ENCODE measurements around the gene SEMA4C. TPM values are rescaled to one million over a fixed set of nuclear protein-coding genes. Genes with fewer than 3 reads are reported as not detected.

The SEMA4C gene
- total RNA-seq, 1 experiment from 2014 or later, result 40.2 TPM

DNA sequence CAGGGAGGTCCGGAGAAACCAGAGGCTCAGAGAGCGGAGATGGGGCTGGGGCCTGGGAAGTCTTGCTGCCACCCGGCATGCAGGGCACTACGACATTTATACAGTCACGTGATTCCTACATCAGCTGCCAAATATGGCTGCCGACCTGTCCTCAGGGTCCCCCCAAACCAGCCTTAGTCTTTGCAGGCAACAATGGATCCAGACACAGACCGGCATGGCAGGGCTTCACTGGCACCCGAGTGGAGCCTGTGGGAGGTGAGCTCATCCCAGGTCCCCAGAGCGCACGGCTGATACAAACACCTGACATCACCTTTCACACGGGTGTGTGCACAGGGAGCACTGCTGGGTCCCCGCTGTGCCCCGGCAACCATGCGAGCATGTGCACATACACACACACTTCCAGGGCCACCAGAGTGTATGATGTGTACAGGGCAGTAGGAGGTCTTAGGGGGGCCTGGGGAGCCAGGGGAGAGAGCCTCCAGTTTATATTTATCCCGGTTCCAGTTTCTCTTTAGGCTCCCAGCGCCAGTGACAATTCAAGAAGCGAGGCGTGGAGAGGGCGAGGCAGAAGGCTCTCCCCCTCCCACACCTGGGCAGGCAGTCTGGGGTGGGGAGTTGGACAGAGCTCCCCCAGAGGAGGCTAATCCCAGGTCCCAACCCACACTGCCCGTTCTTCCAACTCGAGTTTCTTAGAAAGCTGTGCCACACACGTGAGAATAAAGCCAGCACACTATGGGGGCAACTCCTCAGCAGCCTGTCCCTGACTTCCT lies 2.7 kb downstream of the SEMA4C start:
- peaks cover 11% of the 10 kb centered on the region; the same call in 1 of the 2 replicates for H3K36me3 ChIP-seq (ENCODE audit: control insufficient read depth, insufficient read depth, low read length)
- H3K4me1 ChIP-seq (ENCODE audit: control insufficient read depth, insufficient read depth, low read length), result peaks cover 12% of the 10 kb centered on the region
- no peak for DNase-seq (ENCODE audit: low read depth, low spot score)
- peak overlapping the region; percentile 92 for H3K27ac ChIP-seq (ENCODE audit: low read length)
- intact Hi-C loops (cut with micrococcal nuclease; ENCODE audit: unreplicated experiment) (no loop called here), in situ Hi-C loops (cut with HindIII; ENCODE audit: low pct_unique_long_range_greater_than_20kb, low sequenced_read_pairs) (no loop called here)
- no peak for ATAC-seq
- TSS peak; percentile 69 for BruUV-seq (replicated peaks)
- H3K4me3 ChIP-seq (ENCODE audit: low read depth in 2 of 2, low read length in 2 of 2), result peak overlapping the region; percentile 66 to 70
- H3K9me3 ChIP-seq (ENCODE audit: control insufficient read depth, insufficient read depth, low read depth, low read length), result no peaks in the 10 kb centered on the region
- H3K27me3 ChIP-seq (ENCODE audit: control insufficient read depth, insufficient read depth, low read length), result no peaks in the 10 kb centered on the region
- POLR2A ChIA-PET, result no interaction called here
- TF ChIP-seq SIN3A (IDR thresholded peaks at IDR 0.05; ENCODE audit: borderline replicate concordance, insufficient read depth, low read depth, low read length) (no peak), TCF7L2 (IDR thresholded peaks at IDR 0.05; ENCODE audit: low read depth, low read length) (no peak), CTCF (IDR thresholded peaks at IDR 0.05) (no peak), POLR2AphosphoS5 (IDR thresholded peaks at IDR 0.05; ENCODE audit: low read depth, low read length) (no peak)
- TF ChIP-seq, protein P1, sequence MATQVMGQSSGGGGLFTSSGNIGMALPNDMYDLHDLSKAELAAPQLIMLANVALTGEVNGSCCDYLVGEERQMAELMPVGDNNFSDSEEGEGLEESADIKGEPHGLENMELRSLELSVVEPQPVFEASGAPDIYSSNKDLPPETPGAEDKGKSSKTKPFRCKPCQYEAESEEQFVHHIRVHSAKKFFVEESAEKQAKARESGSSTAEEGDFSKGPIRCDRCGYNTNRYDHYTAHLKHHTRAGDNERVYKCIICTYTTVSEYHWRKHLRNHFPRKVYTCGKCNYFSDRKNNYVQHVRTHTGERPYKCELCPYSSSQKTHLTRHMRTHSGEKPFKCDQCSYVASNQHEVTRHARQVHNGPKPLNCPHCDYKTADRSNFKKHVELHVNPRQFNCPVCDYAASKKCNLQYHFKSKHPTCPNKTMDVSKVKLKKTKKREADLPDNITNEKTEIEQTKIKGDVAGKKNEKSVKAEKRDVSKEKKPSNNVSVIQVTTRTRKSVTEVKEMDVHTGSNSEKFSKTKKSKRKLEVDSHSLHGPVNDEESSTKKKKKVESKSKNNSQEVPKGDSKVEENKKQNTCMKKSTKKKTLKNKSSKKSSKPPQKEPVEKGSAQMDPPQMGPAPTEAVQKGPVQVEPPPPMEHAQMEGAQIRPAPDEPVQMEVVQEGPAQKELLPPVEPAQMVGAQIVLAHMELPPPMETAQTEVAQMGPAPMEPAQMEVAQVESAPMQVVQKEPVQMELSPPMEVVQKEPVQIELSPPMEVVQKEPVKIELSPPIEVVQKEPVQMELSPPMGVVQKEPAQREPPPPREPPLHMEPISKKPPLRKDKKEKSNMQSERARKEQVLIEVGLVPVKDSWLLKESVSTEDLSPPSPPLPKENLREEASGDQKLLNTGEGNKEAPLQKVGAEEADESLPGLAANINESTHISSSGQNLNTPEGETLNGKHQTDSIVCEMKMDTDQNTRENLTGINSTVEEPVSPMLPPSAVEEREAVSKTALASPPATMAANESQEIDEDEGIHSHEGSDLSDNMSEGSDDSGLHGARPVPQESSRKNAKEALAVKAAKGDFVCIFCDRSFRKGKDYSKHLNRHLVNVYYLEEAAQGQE (IDR thresholded peaks at IDR 0.05; ENCODE audit: insufficient read depth in 1 of 2, low read depth in 2 of 2, low read length in 1 of 2), result no peak
- CTCF ChIA-PET, result no interaction called here

GRCh38 chr2:96866586-96866985 lies 3.3 kb downstream of the SEMA4C start:
- H3K27ac ChIP-seq (ENCODE audit: low read length), result no peak overlapping the region
- POLR2A ChIA-PET, result no interaction called here

More at GRCh38 chr2:96866586-96866985, 3.3 kb downstream of the SEMA4C start:
- intact Hi-C loops (cut with micrococcal nuclease; ENCODE audit: unreplicated experiment) (no loop called here), in situ Hi-C loops (cut with HindIII; ENCODE audit: low pct_unique_long_range_greater_than_20kb, low sequenced_read_pairs) (no loop called here)
- no peaks in the 10 kb centered on the region for H3K27me3 ChIP-seq (ENCODE audit: control insufficient read depth, insufficient read depth, low read length)
- TF ChIP-seq, protein P1 (IDR thresholded peaks at IDR 0.05; ENCODE audit: insufficient read depth in 1 of 2, low read depth in 2 of 2, low read length in 1 of 2), result no peak
- TF ChIP-seq SIN3A (IDR thresholded peaks at IDR 0.05; ENCODE audit: borderline replicate concordance, insufficient read depth, low read depth, low read length) (no peak), CTCF (IDR thresholded peaks at IDR 0.05) (no peak), POLR2AphosphoS5 (IDR thresholded peaks at IDR 0.05; ENCODE audit: low read depth, low read length) (no peak), TCF7L2 (IDR thresholded peaks at IDR 0.05; ENCODE audit: low read depth, low read length) (no peak)
- no peak overlapping the region for H3K4me3 ChIP-seq (ENCODE audit: low read depth in 2 of 2, low read length in 2 of 2)
- peaks cover 11% of the 10 kb centered on the region; the same call in 1 of the 2 replicates for H3K36me3 ChIP-seq (ENCODE audit: control insufficient read depth, insufficient read depth, low read length)
- H3K4me1 ChIP-seq (ENCODE audit: control insufficient read depth, insufficient read depth, low read length), result peaks cover 12% of the 10 kb centered on the region
- CTCF ChIA-PET, result no interaction called here
- DNase-seq (ENCODE audit: low read depth, low spot score) (no peak), ATAC-seq (no peak)
- H3K9me3 ChIP-seq (ENCODE audit: control insufficient read depth, insufficient read depth, low read depth, low read length), result no peaks in the 10 kb centered on the region
- no TSS peak for BruUV-seq (replicated peaks)
